ENCODE measurements around the gene LBP.

Gene LBP

DNA sequence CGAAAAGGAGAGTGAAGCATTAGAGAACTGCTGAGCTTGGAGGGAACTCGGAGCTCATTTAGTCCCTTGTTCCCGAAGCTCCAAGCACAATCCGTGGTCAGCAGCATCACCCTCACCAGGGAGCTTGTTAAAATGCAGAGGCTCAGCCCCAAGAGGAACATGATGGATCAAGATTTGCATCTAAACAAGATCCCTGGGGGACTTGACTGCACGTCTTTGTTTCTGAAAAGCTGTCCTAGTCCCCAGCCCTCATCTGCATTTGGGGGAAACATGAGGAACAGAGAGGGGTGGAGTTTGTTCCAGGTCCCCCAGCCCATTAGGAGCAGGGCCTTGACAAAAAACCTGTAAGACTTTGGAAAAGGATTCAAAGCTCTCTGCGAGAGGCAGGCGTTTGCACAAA, 4.1 kb upstream of the LBP start:
- TF ChIP-seq, protein P1, sequence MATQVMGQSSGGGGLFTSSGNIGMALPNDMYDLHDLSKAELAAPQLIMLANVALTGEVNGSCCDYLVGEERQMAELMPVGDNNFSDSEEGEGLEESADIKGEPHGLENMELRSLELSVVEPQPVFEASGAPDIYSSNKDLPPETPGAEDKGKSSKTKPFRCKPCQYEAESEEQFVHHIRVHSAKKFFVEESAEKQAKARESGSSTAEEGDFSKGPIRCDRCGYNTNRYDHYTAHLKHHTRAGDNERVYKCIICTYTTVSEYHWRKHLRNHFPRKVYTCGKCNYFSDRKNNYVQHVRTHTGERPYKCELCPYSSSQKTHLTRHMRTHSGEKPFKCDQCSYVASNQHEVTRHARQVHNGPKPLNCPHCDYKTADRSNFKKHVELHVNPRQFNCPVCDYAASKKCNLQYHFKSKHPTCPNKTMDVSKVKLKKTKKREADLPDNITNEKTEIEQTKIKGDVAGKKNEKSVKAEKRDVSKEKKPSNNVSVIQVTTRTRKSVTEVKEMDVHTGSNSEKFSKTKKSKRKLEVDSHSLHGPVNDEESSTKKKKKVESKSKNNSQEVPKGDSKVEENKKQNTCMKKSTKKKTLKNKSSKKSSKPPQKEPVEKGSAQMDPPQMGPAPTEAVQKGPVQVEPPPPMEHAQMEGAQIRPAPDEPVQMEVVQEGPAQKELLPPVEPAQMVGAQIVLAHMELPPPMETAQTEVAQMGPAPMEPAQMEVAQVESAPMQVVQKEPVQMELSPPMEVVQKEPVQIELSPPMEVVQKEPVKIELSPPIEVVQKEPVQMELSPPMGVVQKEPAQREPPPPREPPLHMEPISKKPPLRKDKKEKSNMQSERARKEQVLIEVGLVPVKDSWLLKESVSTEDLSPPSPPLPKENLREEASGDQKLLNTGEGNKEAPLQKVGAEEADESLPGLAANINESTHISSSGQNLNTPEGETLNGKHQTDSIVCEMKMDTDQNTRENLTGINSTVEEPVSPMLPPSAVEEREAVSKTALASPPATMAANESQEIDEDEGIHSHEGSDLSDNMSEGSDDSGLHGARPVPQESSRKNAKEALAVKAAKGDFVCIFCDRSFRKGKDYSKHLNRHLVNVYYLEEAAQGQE (IDR thresholded peaks at IDR 0.05; ENCODE audit: low read depth), result no peak
- no peak for TF ChIP-seq CREB1 (IDR thresholded peaks at IDR 0.05; ENCODE audit: low read depth)
- no peak for TF ChIP-seq RAD21 (IDR thresholded peaks at IDR 0.05; ENCODE audit: low read depth)
- TF ChIP-seq EP300 (IDR thresholded peaks at IDR 0.05; ENCODE audit: borderline replicate concordance), result no peak
- TF ChIP-seq, protein P2, sequence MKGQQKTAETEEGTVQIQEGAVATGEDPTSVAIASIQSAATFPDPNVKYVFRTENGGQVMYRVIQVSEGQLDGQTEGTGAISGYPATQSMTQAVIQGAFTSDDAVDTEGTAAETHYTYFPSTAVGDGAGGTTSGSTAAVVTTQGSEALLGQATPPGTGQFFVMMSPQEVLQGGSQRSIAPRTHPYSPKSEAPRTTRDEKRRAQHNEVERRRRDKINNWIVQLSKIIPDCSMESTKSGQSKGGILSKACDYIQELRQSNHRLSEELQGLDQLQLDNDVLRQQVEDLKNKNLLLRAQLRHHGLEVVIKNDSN (IDR thresholded peaks at IDR 0.05), result no peak
- TF ChIP-seq EGR1 (IDR thresholded peaks at IDR 0.05), result no peak
- TF ChIP-seq NFIC (IDR thresholded peaks at IDR 0.05), result no peak
- no peak for TF ChIP-seq TCF12 (IDR thresholded peaks at IDR 0.05; ENCODE audit: low read depth)
- TF ChIP-seq YY1 (IDR thresholded peaks at IDR 0.05; ENCODE audit: low read depth), result no peak
- no peak for TF ChIP-seq TAF1 (IDR thresholded peaks at IDR 0.05; ENCODE audit: low read depth)

DNA sequence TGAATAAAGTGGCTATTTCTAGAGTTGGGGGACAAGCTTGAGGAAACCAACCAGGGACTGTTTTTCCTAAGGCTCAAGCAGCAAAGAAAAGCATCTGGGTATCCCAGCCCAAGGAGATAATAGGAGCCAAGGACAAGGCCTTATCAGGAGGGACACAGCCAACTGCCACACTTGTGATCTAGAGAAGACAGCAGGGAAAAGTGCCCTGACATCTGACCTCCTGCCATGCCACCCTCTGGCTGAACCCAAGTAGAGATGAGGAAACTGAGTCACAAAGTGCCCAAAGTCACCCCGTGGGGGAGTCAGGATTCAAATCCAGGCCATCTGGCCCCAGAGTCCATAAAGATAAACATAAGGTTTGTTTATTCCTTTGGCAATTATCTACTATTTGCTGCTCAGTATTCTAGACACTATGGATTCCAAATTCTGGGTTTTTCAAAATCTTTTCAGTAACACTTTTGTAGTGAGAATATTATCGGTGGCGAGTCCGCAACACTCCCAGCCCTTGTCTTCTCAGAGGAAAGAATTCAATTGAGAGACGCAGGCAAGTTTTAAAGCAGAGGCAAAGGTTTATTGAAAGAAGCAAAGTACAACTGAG, 3.5 kb upstream of the LBP start:
- no peak for TF ChIP-seq TCF12 (IDR thresholded peaks at IDR 0.05; ENCODE audit: low read depth)
- no peak for TF ChIP-seq YY1 (IDR thresholded peaks at IDR 0.05; ENCODE audit: low read depth)
- no peak for TF ChIP-seq CEBPB (IDR thresholded peaks at IDR 0.05)
- no peak for TF ChIP-seq TEAD4 (IDR thresholded peaks at IDR 0.05)
- TF ChIP-seq, protein P2 (IDR thresholded peaks at IDR 0.05), result no peak
- no peak for TF ChIP-seq RAD21 (IDR thresholded peaks at IDR 0.05; ENCODE audit: low read depth)
- TF ChIP-seq, protein P3, sequence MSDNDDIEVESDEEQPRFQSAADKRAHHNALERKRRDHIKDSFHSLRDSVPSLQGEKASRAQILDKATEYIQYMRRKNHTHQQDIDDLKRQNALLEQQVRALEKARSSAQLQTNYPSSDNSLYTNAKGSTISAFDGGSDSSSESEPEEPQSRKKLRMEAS (IDR thresholded peaks at IDR 0.05), result no peak
- no peak for TF ChIP-seq EP300 (IDR thresholded peaks at IDR 0.05; ENCODE audit: borderline replicate concordance)
- no peak for TF ChIP-seq ZBTB7A (IDR thresholded peaks at IDR 0.05; ENCODE audit: low read depth)
- no peak for TF ChIP-seq NFIC (IDR thresholded peaks at IDR 0.05)
- TF ChIP-seq EGR1 (IDR thresholded peaks at IDR 0.05), result no peak
- TF ChIP-seq FOXM1 (IDR thresholded peaks at IDR 0.05; ENCODE audit: borderline replicate concordance, low read depth), result no peak
- no peak for TF ChIP-seq TAF1 (IDR thresholded peaks at IDR 0.05; ENCODE audit: low read depth)
- TF ChIP-seq CREB1 (IDR thresholded peaks at IDR 0.05; ENCODE audit: low read depth), result no peak
- TF ChIP-seq, protein P1 (IDR thresholded peaks at IDR 0.05; ENCODE audit: low read depth), result no peak

DNA sequence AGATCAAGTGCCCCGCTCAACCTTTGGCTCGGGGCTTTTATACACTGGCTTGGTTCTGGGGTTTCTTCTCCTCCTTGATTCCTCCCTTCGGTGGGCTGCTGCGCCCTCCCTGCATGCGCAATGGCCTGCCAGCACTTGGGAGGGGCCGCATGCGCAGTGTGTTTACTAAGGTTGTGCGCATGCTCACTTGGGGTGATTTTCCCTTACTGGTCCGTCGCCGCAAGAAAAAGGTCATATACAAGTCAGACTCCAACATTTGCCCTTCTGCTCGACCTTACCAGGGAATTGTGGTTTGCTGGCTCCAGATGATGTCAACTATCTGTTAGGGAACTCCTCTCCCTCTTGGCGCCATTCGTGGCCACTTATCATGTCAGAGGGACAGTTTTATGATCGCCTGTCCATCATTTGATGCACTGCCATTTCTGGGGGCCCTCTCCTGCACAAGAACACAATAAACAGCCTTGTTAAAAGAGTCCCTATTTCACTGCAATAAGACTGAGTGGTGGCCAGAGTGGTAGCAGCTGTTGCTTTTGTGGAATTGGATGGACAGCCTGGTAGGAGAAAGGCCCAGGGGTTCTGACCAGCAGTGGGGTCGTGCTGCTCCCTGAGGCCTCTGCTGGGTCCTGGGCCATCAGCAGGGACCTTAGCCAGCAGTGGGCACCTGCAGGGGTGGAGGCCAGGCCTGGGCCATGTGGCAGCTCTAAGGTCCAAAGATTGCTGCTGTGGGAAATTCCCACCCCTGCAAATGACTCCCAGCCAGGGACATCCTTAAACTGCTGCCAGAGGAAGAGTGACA, 2.8 kb upstream of the LBP start:
- no peak for TF ChIP-seq EGR1 (IDR thresholded peaks at IDR 0.05)
- TF ChIP-seq, protein P2 (IDR thresholded peaks at IDR 0.05), result no peak
- TF ChIP-seq, protein P3 (IDR thresholded peaks at IDR 0.05), result no peak
- no peak for TF ChIP-seq TEAD4 (IDR thresholded peaks at IDR 0.05)
- TF ChIP-seq TCF12 (IDR thresholded peaks at IDR 0.05; ENCODE audit: low read depth), result no peak
- TF ChIP-seq CREB1 (IDR thresholded peaks at IDR 0.05; ENCODE audit: low read depth), result no peak
- no peak for TF ChIP-seq TAF1 (IDR thresholded peaks at IDR 0.05; ENCODE audit: low read depth)
- no peak for TF ChIP-seq RAD21 (IDR thresholded peaks at IDR 0.05; ENCODE audit: low read depth)
- TF ChIP-seq EP300 (IDR thresholded peaks at IDR 0.05; ENCODE audit: borderline replicate concordance), result no peak
- TF ChIP-seq YY1 (IDR thresholded peaks at IDR 0.05; ENCODE audit: low read depth), result no peak
- TF ChIP-seq CEBPB (IDR thresholded peaks at IDR 0.05), result no peak
- no peak for TF ChIP-seq ZBTB7A (IDR thresholded peaks at IDR 0.05; ENCODE audit: low read depth)
- TF ChIP-seq, protein P1 (IDR thresholded peaks at IDR 0.05; ENCODE audit: low read depth), result no peak
- TF ChIP-seq FOXM1 (IDR thresholded peaks at IDR 0.05; ENCODE audit: borderline replicate concordance, low read depth), result no peak
- TF ChIP-seq NFIC (IDR thresholded peaks at IDR 0.05), result no peak

All from Ishikawa (cell line).